NCI-H226 (cell line): ENCODE data around the gene CLDN9.

Experiments
- DNase-seq: peaks from one replicate; pipeline ENCODE4 v3.0.0-alpha.2; 2015

The CLDN9 gene

GRCh38 chr16:3058139-3059030 lies 45.7 kb downstream of the CLDN9 start:
- no peak for DNase-seq

- DNase-seq, result peak; percentile 71
Measured at GRCh38 chr16:3059041-3059722, 46.5 kb downstream of the CLDN9 start.

- no peak for DNase-seq
Measured at GRCh38 chr16:3059723-3060242, 47.1 kb downstream of the CLDN9 start.

GRCh38 chr16:3060339-3061127 lies 47.8 kb downstream of the CLDN9 start:
- DNase-seq, result no peak

- no peak for DNase-seq
Measured at GRCh38 chr16:3062553-3062952, 49.8 kb downstream of the CLDN9 start.

- no peak for DNase-seq
Measured at GRCh38 chr16:3063625-3064386, 51.1 kb downstream of the CLDN9 start.
